Peyer's patch (tissue), 4 donors: ENCODE measurements around the gene SORBS2.

Experiments used
- CTCF ChIP-seq, 6 experiments: fragments of 450-650 bp in 4 of 6; fragments of 200-600 bp in 2 of 6; sonication (generic) in 1 of 6; IDR thresholded peaks; one replicate each; pipeline ENCODE4 v1.5.1; 2017 to 2019; ENCODE audit warnings: antibody characterized with exemption in 6 of 6, mild to moderate bottlenecking in 3 of 6, moderate library complexity in 1 of 6
- POLR2A ChIP-seq, 2 donors: fragments of 450-650 bp; IDR thresholded peaks; one replicate each; pipeline ENCODE4 v1.5.1; 2017; ENCODE audit warnings: antibody characterized with exemption in 2 of 2, mild to moderate bottlenecking in 2 of 2, moderate library complexity in 2 of 2

GRCh38 chr4:185742766-185743165 lies 69.2 kb downstream of the SORBS2 start:
- no peak for TF ChIP-seq POLR2A (IDR thresholded peaks at IDR 0.05)
- no peak for TF ChIP-seq CTCF (IDR thresholded peaks at IDR 0.05)
